ENCODE data around the gene LTN1.
"Not testable (repeated sequence)": the region's sequence is repeated elsewhere in the genome, so short reads cannot be mapped to it uniquely, and the experiment has no call there.

The LTN1 gene

DNA sequence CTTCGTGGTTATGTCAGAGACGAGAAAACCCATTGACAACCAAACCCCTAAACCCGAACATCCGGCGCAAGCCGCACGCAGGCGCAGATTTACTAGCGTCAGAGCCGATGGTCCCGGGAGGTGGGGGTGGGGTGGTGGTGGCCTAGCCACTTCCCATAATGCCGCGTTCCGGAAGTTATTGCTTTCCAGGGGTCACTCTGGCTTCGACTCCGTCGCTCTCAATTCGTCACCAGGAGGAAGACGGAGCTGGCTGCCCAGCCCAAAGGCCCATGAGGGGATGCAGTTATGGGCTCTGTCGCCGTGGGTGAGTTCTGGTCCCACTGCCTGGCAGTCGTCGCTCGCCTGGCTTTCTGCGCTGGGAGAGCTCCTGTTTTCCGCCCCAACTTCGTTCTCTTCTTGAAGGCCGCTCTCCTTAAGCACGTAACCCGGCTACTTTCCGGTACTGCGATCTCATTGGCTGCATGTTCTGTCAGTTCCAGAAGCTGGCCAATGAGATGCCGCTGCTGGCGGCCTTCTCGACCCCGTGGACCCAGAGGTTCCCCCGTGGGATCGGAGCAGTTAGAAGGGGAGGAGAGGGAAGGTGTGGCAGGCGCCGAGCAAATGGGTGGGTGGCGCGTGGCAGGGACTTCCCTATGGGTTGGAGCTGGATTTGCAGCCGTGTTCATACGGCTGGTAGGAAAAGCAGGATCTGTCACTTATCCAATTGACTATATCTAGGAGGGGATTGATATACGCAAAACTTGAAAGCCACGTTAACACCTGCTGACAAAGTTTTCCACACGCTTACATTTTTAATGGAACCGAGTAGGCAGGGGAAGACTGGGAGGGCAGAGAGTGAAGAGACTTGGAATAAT is 32.0 kb upstream of the LTN1 start, which contains the start of gene USP16:
Gene USP16 (plus strand): TSS at position 195 of the 854 bp plus-strand sequence. CDS start 3,246 bp downstream, outside the sequence.
- peak within 1 kb of the TSS; percentile 85 for H3K4me3 ChIP-seq (ENCODE audit: low read length)
- peak; percentile 99 for DNase-seq (ENCODE audit: low read depth)
- TF ChIP-seq, protein P1, sequence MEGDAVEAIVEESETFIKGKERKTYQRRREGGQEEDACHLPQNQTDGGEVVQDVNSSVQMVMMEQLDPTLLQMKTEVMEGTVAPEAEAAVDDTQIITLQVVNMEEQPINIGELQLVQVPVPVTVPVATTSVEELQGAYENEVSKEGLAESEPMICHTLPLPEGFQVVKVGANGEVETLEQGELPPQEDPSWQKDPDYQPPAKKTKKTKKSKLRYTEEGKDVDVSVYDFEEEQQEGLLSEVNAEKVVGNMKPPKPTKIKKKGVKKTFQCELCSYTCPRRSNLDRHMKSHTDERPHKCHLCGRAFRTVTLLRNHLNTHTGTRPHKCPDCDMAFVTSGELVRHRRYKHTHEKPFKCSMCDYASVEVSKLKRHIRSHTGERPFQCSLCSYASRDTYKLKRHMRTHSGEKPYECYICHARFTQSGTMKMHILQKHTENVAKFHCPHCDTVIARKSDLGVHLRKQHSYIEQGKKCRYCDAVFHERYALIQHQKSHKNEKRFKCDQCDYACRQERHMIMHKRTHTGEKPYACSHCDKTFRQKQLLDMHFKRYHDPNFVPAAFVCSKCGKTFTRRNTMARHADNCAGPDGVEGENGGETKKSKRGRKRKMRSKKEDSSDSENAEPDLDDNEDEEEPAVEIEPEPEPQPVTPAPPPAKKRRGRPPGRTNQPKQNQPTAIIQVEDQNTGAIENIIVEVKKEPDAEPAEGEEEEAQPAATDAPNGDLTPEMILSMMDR (IDR thresholded peaks at IDR 0.05; ENCODE audit: insufficient read depth, low read depth, low read length, missing control alignments): peak; percentile 13

DNA sequence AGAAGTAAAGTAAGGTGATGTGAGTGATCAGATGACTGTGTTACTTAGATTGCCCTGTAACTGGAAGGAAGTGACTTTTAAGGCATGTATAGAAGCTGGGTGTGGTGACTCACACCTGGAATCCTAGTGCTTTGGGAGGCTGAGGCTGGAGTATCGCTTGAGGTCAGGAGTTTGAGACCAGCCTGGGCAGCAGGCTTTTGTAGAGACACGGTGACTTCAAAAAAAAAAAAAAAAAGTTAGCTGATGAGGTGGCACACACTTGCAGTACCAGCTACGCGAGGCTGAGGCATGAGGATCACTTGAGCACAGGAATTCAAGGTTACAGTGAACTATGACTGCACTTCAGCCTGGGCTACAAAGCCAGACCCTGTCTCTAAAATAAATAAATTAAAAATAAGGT is 29.5 kb upstream of the LTN1 start:
- peak; percentile 45 for DNase-seq (ENCODE audit: low read depth)
- TF ChIP-seq, protein P1 (IDR thresholded peaks at IDR 0.05; ENCODE audit: insufficient read depth, low read depth, low read length, missing control alignments): no peak

DNA sequence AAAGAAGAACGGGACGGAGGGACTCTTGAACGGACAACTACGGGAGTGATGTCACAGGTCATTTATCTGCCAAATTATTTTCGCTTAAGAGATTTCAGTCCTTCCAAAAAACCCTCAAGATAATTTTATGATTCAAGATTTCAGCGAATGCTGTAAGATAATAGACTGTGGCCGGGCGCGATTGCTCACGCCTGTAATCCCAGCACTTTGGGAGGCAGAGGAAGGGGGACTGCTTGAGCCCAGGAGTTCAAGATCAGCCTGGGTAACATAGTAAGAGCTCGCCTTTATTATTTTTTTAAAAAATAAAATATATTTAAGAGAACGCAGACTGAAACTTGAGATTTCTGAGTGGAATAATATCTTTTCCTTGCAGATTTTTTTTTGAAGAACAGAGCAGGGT is 25.9 kb upstream of the LTN1 start:
- TF ChIP-seq, protein P1 (IDR thresholded peaks at IDR 0.05; ENCODE audit: insufficient read depth, low read depth, low read length, missing control alignments): no peak
- peak overlapping the region; percentile 94 for H3K4me3 ChIP-seq (ENCODE audit: low read length)
- DNase-seq (ENCODE audit: low read depth): peak; percentile 13

More for the DNA sequence above, 29.5 kb upstream of the LTN1 start:
- H3K4me3 ChIP-seq (ENCODE audit: low read length): no peak overlapping the region

DNA sequence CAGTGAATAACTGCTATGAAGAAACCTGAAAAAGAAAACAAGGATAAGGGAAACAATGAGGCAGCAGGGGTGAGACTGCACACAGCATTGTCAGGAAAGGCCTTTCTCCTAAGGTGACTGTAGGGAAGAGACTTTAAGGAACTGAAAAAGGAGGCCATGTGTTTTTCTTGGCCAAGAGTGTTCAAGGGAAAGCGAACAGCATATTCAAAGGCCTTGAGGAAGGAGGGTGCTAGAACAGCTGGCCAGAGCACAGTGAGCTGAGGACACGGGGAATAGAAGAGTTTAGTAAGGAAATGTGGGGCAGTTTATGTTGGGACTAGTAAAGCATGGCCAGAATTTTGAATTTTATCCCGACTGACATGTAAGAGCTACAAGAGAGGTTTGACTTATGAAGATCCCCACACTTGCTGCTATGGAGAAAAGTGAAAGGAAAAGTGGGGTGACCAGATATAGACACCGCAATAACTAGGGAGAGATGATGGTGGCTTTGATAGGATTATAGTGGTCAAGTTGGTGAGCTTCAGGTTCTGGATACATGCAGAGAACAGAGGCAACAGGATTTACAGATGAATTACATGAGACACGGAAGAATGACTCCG is 25.1 kb upstream of the LTN1 start:
- DNase-seq (ENCODE audit: low read depth): no peak
- TF ChIP-seq, protein P1 (IDR thresholded peaks at IDR 0.05; ENCODE audit: insufficient read depth, low read depth, low read length, missing control alignments): no peak
- peak overlapping the region; percentile 94 for H3K4me3 ChIP-seq (ENCODE audit: low read length)

DNA sequence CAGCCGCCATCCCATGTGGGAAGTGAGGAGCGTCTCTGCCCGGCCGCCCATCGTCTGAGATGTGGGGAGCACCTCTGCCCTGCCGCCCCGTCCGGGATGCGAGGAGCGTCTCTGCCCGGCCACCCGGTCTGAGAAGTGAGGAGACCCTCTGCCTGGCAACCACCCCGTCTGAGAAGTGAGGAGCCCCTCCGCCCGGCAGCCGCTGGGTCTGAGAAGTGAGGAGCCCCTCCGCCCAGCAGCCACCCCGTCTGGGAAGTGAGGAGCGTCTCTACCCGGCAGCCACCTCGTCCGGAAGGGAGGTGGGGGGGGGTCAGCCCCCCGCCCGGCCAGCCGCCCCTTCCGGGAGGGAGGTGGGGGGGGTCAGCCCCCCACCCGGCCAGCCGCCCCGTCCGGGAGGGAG is 18.6 kb upstream of the LTN1 start:
- H3K4me3 ChIP-seq (ENCODE audit: low read length); DNase-seq (ENCODE audit: low read depth): not testable (repeated sequence)

DNA sequence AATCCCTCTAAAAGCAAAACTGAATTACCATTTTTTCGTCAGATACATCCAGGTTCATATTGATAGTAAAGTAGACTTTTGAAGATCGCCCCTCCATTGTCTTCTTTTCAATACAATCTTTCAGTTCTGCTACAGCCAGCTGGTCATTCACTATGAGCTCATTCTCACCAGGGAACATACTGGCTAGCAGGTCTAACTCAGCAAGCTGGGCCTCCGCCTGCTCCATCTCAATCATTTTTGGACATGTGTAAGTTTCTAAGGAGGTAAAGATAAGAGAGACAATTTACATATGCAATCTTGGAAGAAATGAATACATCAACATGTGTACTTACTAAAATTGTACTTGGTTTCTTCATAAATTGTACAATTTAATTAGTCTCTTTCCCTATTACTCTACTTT is 15.7 kb upstream of the LTN1 start:
- H3K4me3 ChIP-seq (ENCODE audit: low read length): no peak overlapping the region
- TF ChIP-seq, protein P1 (IDR thresholded peaks at IDR 0.05; ENCODE audit: insufficient read depth, low read depth, low read length, missing control alignments): no peak
- no peak for DNase-seq (ENCODE audit: low read depth)

DNA sequence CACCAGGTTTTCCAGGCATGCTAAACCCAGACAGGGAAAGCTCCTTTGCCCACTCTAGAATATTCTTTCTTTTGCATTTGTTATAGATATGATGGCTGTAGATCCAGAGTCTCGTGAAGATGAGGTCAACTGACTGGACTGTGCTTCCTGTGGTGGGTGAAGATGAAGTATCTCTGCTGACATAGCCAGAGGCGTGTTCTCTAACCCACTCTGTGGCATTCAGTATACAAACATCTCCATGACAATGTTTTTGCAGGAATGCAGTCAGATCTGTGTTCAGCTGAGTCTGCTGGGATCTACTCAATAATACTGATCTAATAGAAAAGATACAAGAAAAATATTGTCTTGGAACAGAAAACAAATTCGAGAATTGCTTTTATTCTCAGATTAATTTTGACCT is 15.1 kb upstream of the LTN1 start:
- no peak overlapping the region for H3K4me3 ChIP-seq (ENCODE audit: low read length)
- no peak for DNase-seq (ENCODE audit: low read depth)
- TF ChIP-seq, protein P1 (IDR thresholded peaks at IDR 0.05; ENCODE audit: insufficient read depth, low read depth, low read length, missing control alignments): no peak

Measured in epithelial cell of esophagus (primary cell).